Measurements from ENCODE around the gene HOXA6. TPM values are rescaled to one million over a fixed set of nuclear protein-coding genes. Genes with fewer than 3 reads are reported as not detected.

The HOXA6 gene
- total RNA-seq, 1 experiment from 2014 or later, result not detected

DNA sequence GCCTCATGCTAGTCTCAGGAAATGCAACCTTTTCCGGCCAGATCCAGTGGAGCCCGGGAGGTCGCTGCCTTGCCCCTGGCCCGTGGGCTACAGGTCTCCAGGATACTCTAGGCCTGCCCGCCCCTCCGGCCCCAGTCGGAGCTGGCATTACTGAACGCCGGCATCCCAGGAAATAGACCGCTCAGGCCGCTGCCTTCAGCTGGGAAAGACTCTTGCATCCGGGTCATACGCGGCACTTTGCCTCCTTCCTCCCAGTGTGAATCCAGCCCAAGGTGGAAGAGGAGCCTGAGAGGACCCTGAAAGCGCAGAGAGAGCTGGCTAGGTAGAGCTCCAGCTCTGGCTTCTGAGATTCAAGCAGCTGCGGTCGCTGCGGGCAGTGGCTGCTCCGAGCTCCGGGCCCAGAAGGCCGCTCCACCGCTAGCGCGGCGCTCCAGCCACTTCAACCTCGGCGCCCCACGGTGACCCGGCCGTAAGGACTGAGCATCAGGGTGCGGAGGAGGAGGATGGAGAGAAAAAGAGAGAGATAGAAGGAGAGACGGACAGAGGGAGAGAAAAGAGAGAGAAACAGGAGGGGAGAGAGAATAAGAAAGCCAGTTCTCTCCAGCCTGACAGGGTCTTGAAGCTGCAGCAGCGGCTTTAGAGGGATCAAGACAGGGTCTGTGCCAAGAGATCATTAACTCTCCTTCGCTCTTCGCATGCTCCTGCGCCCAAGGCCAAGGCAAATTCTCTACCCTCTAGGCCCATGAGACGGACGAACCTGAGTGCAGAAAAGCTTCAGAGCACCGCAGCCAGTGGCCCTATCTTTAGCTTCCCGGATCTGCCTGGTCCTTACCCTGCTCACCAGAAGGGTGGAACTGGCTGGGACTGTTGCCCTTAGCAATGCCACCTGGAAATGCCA lies 28.3 kb upstream of the HOXA6 start:
- H3K14ac ChIP-seq (ENCODE audit: insufficient read depth, low read length), result no peak overlapping the region
- H2BK15ac ChIP-seq (ENCODE audit: low read depth, low read length), result no peak overlapping the region; the same call in 1 of the 2 replicates
- H3K4me2 ChIP-seq (ENCODE audit: insufficient read depth, insufficient read length, low read length), result no peak overlapping the region
- H3K23me2 ChIP-seq (ENCODE audit: insufficient read length, low read depth, low read length, poor library complexity, severe bottlenecking), result no peaks in the 10 kb centered on the region
- Mint-ChIP-seq H3K9me3 (peaks cover 6 to 23% of the 10 kb centered on the region in 2 experiments; a peak in 4 of 5 replicates), H3K36me3 (ENCODE audit: insufficient read depth in 1 of 3, low read depth in 3 of 3) (no peaks in the 10 kb centered on the region; a peak in 2 of 7 replicates), H3K27me3 (ENCODE audit: low read depth) (peaks cover 98% of the 10 kb centered on the region), H3K4me3 (no peak overlapping the region), H3K4me1 (peaks cover 3 to 9% of the 10 kb centered on the region in 2 experiments), H3K27ac (no peak overlapping the region)
- TF ChIP-seq CTCF (conservative IDR thresholded peaks at IDR 0.05), result no peak
- no peak overlapping the region for H3K27ac ChIP-seq (ENCODE audit: insufficient read length, low read depth, low read length)
- no peaks in the 10 kb centered on the region for H3K9me3 ChIP-seq (ENCODE audit: control insufficient read depth, low read depth, low read length)
- H3T11ph ChIP-seq (ENCODE audit: low read length), result no peak overlapping the region
- H3K79me2 ChIP-seq (ENCODE audit: insufficient read depth, low read length), result no peaks in the 10 kb centered on the region
- no peak overlapping the region for H4K5ac ChIP-seq (ENCODE audit: insufficient read length, low read depth, low read length)
- H3K4ac ChIP-seq (ENCODE audit: low read depth, low read length), result no peak overlapping the region
- no peak overlapping the region for H3K18ac ChIP-seq (ENCODE audit: insufficient read length, low read depth, low read length)
- H4K20me1 ChIP-seq (ENCODE audit: control insufficient read depth, insufficient read depth, insufficient read length), result no peaks in the 10 kb centered on the region
- H2BK120ac ChIP-seq (ENCODE audit: low read depth, low read length, poor library complexity, severe bottlenecking), result no peak overlapping the region
- H4K91ac ChIP-seq (ENCODE audit: insufficient read length, low read depth, low read length), result no peak overlapping the region
- no peaks in the 10 kb centered on the region for H3K79me1 ChIP-seq (ENCODE audit: insufficient read depth, low read depth, low read length, poor library complexity, severe bottlenecking)
- H2BK20ac ChIP-seq (ENCODE audit: low read depth, low read length, poor library complexity, severe bottlenecking), result no peak overlapping the region
- H2BK5ac ChIP-seq (ENCODE audit: insufficient read length, low read length), result no peak overlapping the region
- peak; percentile 55 for DNase-seq
- no peak overlapping the region for H2BK12ac ChIP-seq (ENCODE audit: insufficient read length, low read depth, low read length)
- peaks cover 99% of the 10 kb centered on the region for H3K27me3 ChIP-seq (ENCODE audit: insufficient read depth, low read length)
- no CpG with 5 or more reads among the region's 40 CpGs for WGBS (ENCODE audit: extremely low coverage, insufficient read length, low lambda C conversion rate)
- no peak overlapping the region for H4K8ac ChIP-seq (replicated peaks; ENCODE audit: insufficient read length, low read depth, low read length)
- H2AK5ac ChIP-seq (ENCODE audit: insufficient read length, low read length), result no peak overlapping the region
- no peak overlapping the region for H3K56ac ChIP-seq (ENCODE audit: insufficient read length, low read depth, low read length)
- H2AFZ ChIP-seq (ENCODE audit: low read length), result no peak overlapping the region
- H3K4me1 ChIP-seq (ENCODE audit: insufficient read depth, low read length), result no peaks in the 10 kb centered on the region
- no peak overlapping the region for H3K23ac ChIP-seq (ENCODE audit: insufficient read length, low read depth, low read length)
- H3K9ac ChIP-seq (ENCODE audit: extremely low read depth, insufficient read length, low read length), result no peak overlapping the region

Data from H9 (cell line).